COLO829 (cell line): ENCODE results near the gene SHISA3.

ENCODE experiments used
- DNase-seq: peaks from one replicate; pipeline ENCODE4 v3.0.0; 2012; ENCODE audit warnings: low spot score

Gene SHISA3

GRCh38 chr4:42445038-42445437, 47.8 kb downstream of the SHISA3 start:
- no peak for DNase-seq

- no peak for DNase-seq
These were observed 49.5 kb downstream of the SHISA3 start for GRCh38 chr4:42446823-42447222.
